Fibroblast of villous mesenchyme (primary cell): ENCODE data around the gene GFPT1. TPM values are rescaled to one million over a fixed set of nuclear protein-coding genes. Genes with fewer than 3 reads are reported as not detected.

ENCODE experiments used
- DNase-seq: peaks from one replicate; pipeline ENCODE4 v3.0.0-alpha.2; 2010; ENCODE audit warnings: low read depth
- H3K4me3 ChIP-seq: 2 replicates; pipeline ENCODE4 v1.5.1; 2011; ENCODE audit warnings: low read depth, mild to moderate bottlenecking, low read length
- CTCF ChIP-seq: IDR thresholded peaks from 2 replicates; pipeline ENCODE4 v1.5.1; 2012; ENCODE audit warnings: low read depth, mild to moderate bottlenecking, low read length; ENCODE audit not compliant: insufficient read depth
- total RNA-seq: library from RNA; depleted of rRNA; stranded (reverse); fragments of >200 nt; gene quantifications from 2 replicates; pipeline ENCODE4 v1.2.3, GENCODE V29; 2012

GFPT1 gene
- 55.4 and 75.1 TPM in 2 replicates for total RNA-seq

GRCh38 chr2:69386789-69387734 is at the start of gene GFPT1:
GFPT1 (minus strand) TSS chr2:69387227; CDS start chr2:69387071, 156 bp downstream.
- H3K4me3 ChIP-seq, result peak within 1 kb of the TSS; percentile 85
- no peak for TF ChIP-seq CTCF
- peak; percentile 97 for DNase-seq

- peak overlapping the region; percentile 95 for H3K4me3 ChIP-seq
- TF ChIP-seq CTCF, result no peak
- no peak for DNase-seq
Observed at GRCh38 chr2:69436596-69436937, 49.5 kb upstream of the GFPT1 start.

GRCh38 chr2:69434753-69435152 is 47.7 kb upstream of the GFPT1 start:
- no peak for TF ChIP-seq CTCF
- DNase-seq, result no peak
- H3K4me3 ChIP-seq, result no peak overlapping the region

GRCh38 chr2:69429491-69430183 is 42.6 kb upstream of the GFPT1 start:
- no peak for TF ChIP-seq CTCF
- no peak for DNase-seq

GRCh38 chr2:69428981-69429380 is 42.0 kb upstream of the GFPT1 start:
- no peak overlapping the region for H3K4me3 ChIP-seq
- DNase-seq, result no peak
- TF ChIP-seq CTCF, result no peak

More at GRCh38 chr2:69429491-69430183, 42.6 kb upstream of the GFPT1 start:
- no peak overlapping the region for H3K4me3 ChIP-seq

GRCh38 chr2:69424419-69424818 is 37.4 kb upstream of the GFPT1 start:
- no peak for DNase-seq
- no peak for TF ChIP-seq CTCF

More at GRCh38 chr2:69424419-69424818, 37.4 kb upstream of the GFPT1 start:
- H3K4me3 ChIP-seq, result no peak overlapping the region
